ENCODE measurements around the gene GTPBP1. TPM values are rescaled to one million over a fixed set of nuclear protein-coding genes. Genes with fewer than 3 reads are reported as not detected.

GTPBP1 gene
- total RNA-seq (10 to 100 TPM; 23.7 to 45.3 (median 28.1) TPM), polyA plus RNA-seq (10 to 100 TPM; 15.6 to 21.6 TPM)
- long read RNA-seq, donor 1, partial matches to known transcripts: 11 of 22 reads
- long read RNA-seq, donor 1, other reads (novel, unspliced or antisense): 11 of 22 reads
- long read RNA-seq, donor 2, full-length matches to known transcripts: 9 of 83 reads
- long read RNA-seq, donor 2, partial matches to known transcripts: 55 of 83 reads
- long read RNA-seq, donor 2, other reads (novel, unspliced or antisense): 19 of 83 reads
- long read RNA-seq, donor 3, full-length matches to known transcripts: 3 of 14 reads
- long read RNA-seq, donor 3, partial matches to known transcripts: 4 of 14 reads
- long read RNA-seq, donor 3, other reads (novel, unspliced or antisense): 7 of 14 reads

GRCh38 chr22:38705235-38706100 lies at the start of gene GTPBP1:
TSS of gene GTPBP1 (plus strand) at chr22:38705944. CDS start at chr22:38705956, 12 bp downstream.
- Histone ChIP-seq H3K4me3 (peak within 1 kb of the TSS; percentile 71 to 99 (median 84)), H3K27me3 (no peaks in the 10 kb centered on the region), H3K4me1 (peaks cover 0 to 53% (median 37%) of the 10 kb centered on the region in 12 donors), H3K9me3 (no peaks in the 10 kb centered on the region), H3K27ac (peak within 1 kb of the TSS; percentile 73 to 99 (median 94)), H3K36me3 (peaks cover 0 to 11% (median 7%) of the 10 kb centered on the region in 9 donors)
- ATAC-seq (peak; percentile 88 to 96 (median 94)), DNase-seq (peak; percentile 98 to 100 (median 99))
- WGBS, 4 donors: 0 to 1% (median 0%) methylated on average over 44 to 55 of the region's 55 CpGs
- TF ChIP-seq POLR2A (IDR thresholded peaks at IDR 0.05) (peak; percentile 94 to 97), CTCF (IDR thresholded peaks at IDR 0.05) (peak in 4 of 12 donors; percentile 15 to 40 (median 30))
- intact Hi-C loops (cut with DNase I): loop anchor here in 3 of 10 donors (5.0 to 10.0 kb wide), 4 partner anchors 47 to 817 kb away; partner anchors contain the start of genes ATF4 (in 1 of the 3), PICK1 (in 1 of the 3) and SUN2 (in 1 of the 3)

- intact Hi-C loops (cut with DNase I): no loop called here
These were observed 49.3 kb upstream of the GTPBP1 start, which contains the start of the genes CBY1 and FAM227A for GRCh38 chr22:38656256-38657044. TSS of gene CBY1 (plus strand) at chr22:38656638. CDS start at chr22:38668055, 11,417 bp downstream. TSS of gene FAM227A (minus strand) at chr22:38656392. CDS start at chr22:38650168, 6,224 bp downstream.

More at GRCh38 chr22:38656256-38657044, 49.3 kb upstream of the GTPBP1 start, which contains the start of the genes CBY1 and FAM227A:
- peaks cover 0 to 24% (median 15%) of the 10 kb centered on the region in 12 donors for H3K4me1 ChIP-seq
- peaks cover 0 to 7% (median 4%) of the 10 kb centered on the region in 9 donors for H3K36me3 ChIP-seq
- DNase-seq (peak; percentile 87 to 94 (median 90)), ATAC-seq (peak; percentile 86 to 97 (median 96))
- peak within 1 kb of the TSS; percentile 68 to 95 (median 91) for H3K4me3 ChIP-seq
- 0 to 1% (median 0%) methylated on average over 20 to 66 of the region's 66 CpGs for WGBS, 4 donors
- no peaks in the 10 kb centered on the region for H3K27me3 ChIP-seq
- peak within 1 kb of the TSS; percentile 89 to 99 (median 94) for H3K27ac ChIP-seq
- no peak for TF ChIP-seq CTCF (IDR thresholded peaks at IDR 0.05)
- peak in 1 of 2 donors; percentile 68 for TF ChIP-seq POLR2A (IDR thresholded peaks at IDR 0.05)
- no peaks in the 10 kb centered on the region for H3K9me3 ChIP-seq

All from heart left ventricle (tissue), 16 donors.